ENCODE results near the gene MCOLN3. TPM values are rescaled to one million over a fixed set of nuclear protein-coding genes. Genes with fewer than 3 reads are reported as not detected.
"Not testable (repeated sequence)": the region's sequence is repeated elsewhere in the genome, so short reads cannot be mapped to it uniquely, and the experiment has no call there.

The MCOLN3 gene
- total RNA-seq, 1 donor from 2014 or later: 3.8 TPM

GRCh38 chr1:85054664-85055063 lies 6.4 kb upstream of the MCOLN3 start:
- DNase-seq (ENCODE audit: low spot score): no peak

DNA sequence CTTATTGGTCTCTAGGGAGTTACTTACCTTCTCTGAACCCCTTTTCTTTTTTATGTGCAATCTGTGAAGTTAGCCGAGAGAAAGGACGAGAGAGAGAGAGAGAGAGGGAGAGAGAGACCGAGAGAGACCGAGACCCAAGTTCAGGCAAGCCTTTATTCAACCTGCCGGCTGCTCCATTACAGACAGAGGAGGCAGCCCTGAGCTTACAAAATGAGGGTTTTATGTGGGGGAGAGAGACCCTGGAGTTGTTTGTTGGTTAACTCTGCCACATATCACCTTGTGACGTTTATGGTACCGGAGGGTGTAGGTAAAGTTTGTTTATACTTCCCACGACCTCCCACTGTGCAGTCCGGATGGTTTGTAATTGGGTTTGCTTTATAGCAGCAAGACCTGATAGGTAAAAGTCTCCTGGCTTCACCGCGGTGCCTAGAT lies 1.5 kb upstream of the MCOLN3 start:
- no peak for DNase-seq (ENCODE audit: low spot score)

GRCh38 chr1:85047472-85048295 lies 616 bp downstream of the MCOLN3 start:
- no peak for DNase-seq (ENCODE audit: low spot score)

DNA sequence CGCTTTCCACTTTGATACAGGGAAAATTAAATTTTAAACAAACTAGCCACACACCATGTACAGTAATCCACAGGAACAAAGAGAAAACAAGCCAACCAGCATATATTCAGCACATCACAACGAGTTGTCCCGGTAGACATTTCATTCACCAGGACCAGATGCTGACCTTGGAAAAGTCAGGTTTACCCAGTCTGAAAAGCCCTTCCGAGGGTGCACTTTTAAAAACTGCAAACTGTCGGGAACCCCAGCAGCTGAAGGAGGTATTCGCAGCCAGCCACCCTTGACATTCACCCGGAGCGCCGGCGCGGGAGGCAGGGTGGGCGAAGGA lies 1.2 kb downstream of the MCOLN3 start:
- DNase-seq (ENCODE audit: low spot score): no peak

GRCh38 chr1:85042413-85042812 lies 5.9 kb downstream of the MCOLN3 start:
- no peak for DNase-seq (ENCODE audit: low spot score)

DNA sequence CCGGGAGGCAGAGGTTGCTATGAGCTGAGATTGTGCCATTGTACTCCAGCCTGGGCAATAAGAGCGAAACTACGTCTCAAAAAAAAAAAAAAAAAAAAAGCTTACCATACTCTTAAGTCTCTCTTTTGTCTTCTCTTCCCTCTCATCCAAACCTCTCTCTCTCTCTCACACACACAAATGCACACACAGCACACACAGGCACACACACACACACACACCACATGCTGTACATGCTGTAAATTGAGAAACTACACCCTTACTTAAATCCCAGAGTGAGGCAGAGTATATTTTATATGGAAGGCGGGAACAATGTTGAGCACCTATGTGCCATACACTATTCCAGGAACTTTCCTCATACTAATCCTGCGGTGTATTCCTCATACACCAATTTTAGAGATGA lies 6.5 kb downstream of the MCOLN3 start:
- no peak for DNase-seq (ENCODE audit: low spot score)

GRCh38 chr1:85033221-85033620 lies 15.1 kb downstream of the MCOLN3 start:
- DNase-seq (ENCODE audit: low spot score): no peak

- no peak for DNase-seq (ENCODE audit: low spot score)
Measured at GRCh38 chr1:85030536-85030935, 17.8 kb downstream of the MCOLN3 start.

DNA sequence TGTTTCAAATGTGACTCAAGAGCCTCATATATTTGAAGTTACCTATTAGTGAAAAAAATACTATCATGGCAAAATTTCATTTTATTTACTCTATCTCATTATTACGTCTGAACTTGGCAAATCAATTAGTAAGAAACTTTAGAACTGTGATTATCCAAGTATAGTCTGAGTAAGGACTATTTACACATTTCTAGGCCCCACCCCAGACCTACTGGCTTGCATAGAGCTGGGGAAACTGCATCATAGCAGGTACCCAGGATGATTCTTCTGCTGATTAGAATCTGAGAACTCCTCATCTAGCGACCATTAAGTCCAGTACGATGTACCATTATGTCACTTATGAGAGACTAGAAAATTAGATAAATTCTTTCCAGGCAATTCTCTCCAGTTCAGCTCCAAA lies 20.1 kb downstream of the MCOLN3 start:
- no peak for DNase-seq (ENCODE audit: low spot score)

DNA sequence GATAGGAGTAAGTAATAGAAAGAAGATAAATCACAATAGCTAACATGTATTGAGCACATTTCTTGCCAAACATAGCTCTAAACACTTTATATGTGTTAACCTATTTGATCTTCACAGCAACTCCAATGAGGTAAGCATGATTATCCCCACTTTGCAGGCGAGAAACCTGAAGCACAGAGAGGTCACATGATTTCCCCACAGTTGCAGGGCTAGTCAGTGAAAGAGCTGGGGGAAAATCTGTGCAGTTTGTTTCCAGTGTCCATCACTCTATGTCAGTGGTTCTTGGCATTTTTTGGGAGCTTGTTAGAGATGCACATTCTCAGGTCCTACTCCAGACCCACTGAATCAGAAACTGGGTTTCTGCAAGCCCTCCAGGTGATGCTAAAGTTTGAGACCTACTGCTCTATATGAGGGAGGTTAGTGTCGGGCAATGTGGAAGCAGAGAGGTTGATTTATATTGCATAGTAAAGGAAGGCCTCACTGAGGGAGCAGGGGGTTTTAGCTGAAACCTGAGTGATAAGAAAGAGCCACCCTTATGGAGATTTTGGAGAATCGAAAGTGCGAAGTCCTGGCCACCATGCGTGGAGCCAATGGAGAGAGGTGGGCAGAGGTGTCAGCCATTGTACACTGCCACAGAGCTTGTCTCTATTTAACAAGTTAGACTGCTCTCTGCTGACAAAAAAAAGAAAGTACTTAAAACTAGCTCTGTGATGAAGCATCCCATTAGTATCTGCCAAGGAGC lies 20.9 kb downstream of the MCOLN3 start:
- DNase-seq (ENCODE audit: low spot score): no peak

- no peak for DNase-seq (ENCODE audit: low spot score)
Measured at GRCh38 chr1:85025940-85026339, 22.4 kb downstream of the MCOLN3 start.

DNA sequence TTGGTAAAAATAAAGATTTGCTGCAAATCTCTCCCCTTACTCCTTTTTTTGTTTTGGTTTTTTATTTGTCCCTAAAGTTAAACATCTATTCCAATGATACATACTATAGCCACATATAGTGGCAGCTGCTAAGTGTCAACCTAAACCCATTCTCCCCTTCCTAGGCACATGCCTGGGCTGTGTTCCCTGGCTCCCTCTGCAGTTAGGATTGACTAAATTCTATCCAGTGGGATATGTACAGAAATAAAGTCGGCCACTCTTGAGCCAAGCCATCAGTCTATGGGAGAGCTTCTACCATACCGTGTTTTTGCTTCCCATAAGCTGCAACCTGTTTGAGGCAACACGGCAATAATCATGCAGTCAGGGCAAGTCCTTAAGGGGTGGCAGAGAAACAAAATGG lies 23.6 kb downstream of the MCOLN3 start:
- DNase-seq (ENCODE audit: low spot score): no peak

DNA sequence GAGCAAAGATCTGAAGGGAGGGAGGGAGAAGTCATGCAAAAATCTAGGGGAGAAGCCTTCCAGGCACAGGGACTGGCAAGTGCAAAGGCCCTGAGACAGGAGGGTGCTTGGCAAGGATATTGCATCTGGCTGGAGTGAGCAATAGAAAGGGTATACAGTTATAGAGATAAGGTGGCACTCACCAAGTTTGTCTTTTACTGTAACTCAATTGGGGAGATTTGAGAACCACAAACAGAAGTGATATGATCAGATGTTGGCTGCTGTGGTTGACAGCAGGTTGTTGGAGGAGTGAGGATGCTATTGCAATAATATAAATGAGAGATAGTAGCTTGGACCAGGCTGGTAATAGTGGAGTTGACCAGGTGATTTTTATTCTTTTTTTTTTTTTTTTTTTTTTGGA lies 25.6 kb downstream of the MCOLN3 start:
- DNase-seq (ENCODE audit: low spot score): no peak

- DNase-seq (ENCODE audit: low spot score): no peak
Measured at GRCh38 chr1:85019994-85020393, 28.3 kb downstream of the MCOLN3 start.

GRCh38 chr1:85015826-85016225 lies 32.5 kb downstream of the MCOLN3 start:
- DNase-seq (ENCODE audit: low spot score): no peak

DNA sequence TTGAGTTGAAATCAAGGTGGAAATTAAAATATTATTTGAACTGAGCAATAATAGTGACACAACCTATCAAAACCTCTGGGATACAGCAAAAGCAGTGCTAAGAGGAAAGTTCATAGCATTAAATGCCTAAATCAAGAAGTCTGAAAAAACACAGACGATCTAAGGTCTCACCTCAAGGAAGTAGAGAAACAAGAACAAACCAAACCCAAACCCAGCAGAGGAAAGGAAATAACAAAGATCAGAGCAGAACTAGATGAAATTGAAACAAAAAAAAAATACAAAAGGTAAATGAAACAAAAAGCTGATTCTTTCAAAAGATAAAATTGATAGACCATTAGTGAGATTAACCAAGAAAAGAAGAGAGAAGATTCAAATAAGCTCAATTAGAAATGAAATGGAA lies 42.7 kb downstream of the MCOLN3 start:
- DNase-seq (ENCODE audit: low spot score): not testable (repeated sequence)

- no peak for DNase-seq (ENCODE audit: low spot score)
Measured at GRCh38 chr1:85001742-85002141, 46.6 kb downstream of the MCOLN3 start.

DNA sequence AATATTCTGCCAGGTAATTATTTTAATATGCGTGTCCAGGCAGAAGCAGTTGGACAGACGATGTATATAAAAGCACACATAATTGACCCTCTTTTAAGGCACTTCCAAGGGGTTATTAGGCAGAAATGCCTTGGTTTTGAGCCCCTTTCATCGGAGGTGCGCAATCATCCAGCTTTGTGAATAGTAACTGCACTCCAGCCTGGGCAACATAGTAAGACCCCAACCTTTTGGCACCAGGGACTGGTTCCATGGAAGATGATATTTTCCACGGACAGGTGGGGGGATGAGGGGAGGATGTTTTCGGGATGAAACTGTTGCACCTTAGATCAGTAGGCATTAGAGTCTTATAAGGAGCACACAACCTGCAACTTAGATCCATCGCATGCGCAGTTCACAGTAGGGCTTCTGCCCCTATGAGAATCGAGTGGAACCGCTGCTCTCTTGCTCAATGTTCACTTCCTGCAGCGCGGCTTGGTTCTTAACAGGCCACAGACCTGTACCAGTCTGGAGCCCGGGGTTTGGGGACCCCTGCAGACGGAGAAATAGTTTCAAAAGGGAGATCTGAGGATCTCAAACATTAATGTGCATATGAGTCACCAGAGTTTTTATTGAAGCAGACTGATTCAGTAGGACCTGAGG lies 49.5 kb downstream of the MCOLN3 start:
- DNase-seq (ENCODE audit: low spot score): no peak

GRCh38 chr1:84997667-84998600 lies 50.4 kb downstream of the MCOLN3 start:
- DNase-seq (ENCODE audit: low spot score): no peak

DNA sequence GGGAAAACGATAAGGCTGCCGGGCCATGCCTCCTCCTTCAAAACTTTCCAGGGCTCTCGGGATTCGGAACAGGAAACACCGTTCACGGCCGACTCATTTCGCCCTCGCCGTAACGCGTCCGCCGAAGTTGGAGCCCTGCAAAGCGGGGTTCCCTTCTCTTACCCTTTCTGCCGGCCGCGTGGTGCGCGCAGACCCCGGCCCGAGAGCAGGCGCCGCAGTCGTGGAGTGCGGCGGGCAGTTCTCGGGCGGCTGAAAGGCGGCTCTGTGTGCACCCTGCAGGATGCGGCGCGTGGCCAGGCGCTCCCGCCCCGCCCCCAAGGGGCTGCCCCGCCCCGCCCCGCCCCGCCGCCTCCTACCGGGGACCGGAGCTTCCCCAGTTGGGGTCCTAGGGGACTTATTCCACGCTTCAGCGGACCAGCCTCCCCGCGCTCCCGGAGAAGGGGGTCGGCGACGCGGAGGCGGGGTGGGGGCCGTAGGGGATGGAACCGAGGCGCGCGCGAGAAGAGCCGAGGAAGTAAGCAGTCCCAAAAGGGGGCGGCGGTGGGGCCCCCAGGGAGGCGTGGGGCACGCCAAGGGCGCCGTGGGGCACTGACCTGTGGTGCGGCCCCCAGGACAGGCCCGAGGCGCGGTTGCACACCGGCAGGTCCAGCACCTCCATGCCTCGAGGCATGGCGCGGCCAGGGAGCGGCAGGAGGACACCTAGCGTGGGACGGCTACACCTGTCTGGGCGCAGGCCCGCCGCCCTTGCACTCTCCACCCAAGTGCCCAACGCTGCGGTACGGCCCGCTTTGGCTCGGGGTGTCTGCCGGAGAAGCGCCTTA lies 51.2 kb downstream of the MCOLN3 start, which contains the start of gene MCOLN2:
MCOLN2 (minus strand) TSS at position 268 of the 821 bp plus-strand sequence; CDS start at position 27, 241 bp downstream.
- no peak for DNase-seq (ENCODE audit: low spot score)

All from mesenteric fat pad (tissue), 1 donor.